Endothelial cell (in vitro differentiated cells): ENCODE measurements around the gene COL4A4. TPM values are rescaled to one million over a fixed set of nuclear protein-coding genes. Genes with fewer than 3 reads are reported as not detected.

ENCODE experiments used
- DNase-seq: peaks from one replicate; pipeline ENCODE4 v3.0.0; 2021; ENCODE audit warnings: low spot score
- H3K27ac Mint-ChIP-seq: one replicate; pipeline ENCODE4 v1.8.0; 2021; ENCODE audit warnings: mixed read lengths, inconsistent platforms; ENCODE audit not compliant: unreplicated experiment
- H3K27me3 Mint-ChIP-seq: one replicate; pipeline ENCODE4 v1.8.0; 2021; ENCODE audit warnings: mild to moderate bottlenecking, moderate library complexity, mixed read lengths, inconsistent platforms; ENCODE audit not compliant: unreplicated experiment
- H3K36me3 Mint-ChIP-seq: one replicate; pipeline ENCODE4 v1.8.0; 2021; ENCODE audit warnings: mild to moderate bottlenecking, low read depth, mixed read lengths, inconsistent platforms; ENCODE audit not compliant: unreplicated experiment
- H3K4me1 Mint-ChIP-seq: one replicate; pipeline ENCODE4 v1.8.0; 2021; ENCODE audit warnings: mild to moderate bottlenecking, mixed read lengths, inconsistent platforms; ENCODE audit not compliant: unreplicated experiment
- H3K4me3 Mint-ChIP-seq: one replicate; pipeline ENCODE4 v1.8.0; 2021; ENCODE audit warnings: mild to moderate bottlenecking, mixed read lengths, inconsistent platforms; ENCODE audit not compliant: unreplicated experiment
- H3K9me3 Mint-ChIP-seq: one replicate; pipeline ENCODE4 v1.8.0; 2021; ENCODE audit warnings: mixed read lengths, inconsistent platforms; ENCODE audit not compliant: unreplicated experiment
- CTCF ChIP-seq: fragments of 200-600 bp; sonication (generic); IDR thresholded peaks from one replicate; pipeline ENCODE4 v1.5.0; 2021; ENCODE audit warnings: antibody characterized with exemption; ENCODE audit not compliant: unreplicated experiment
- total RNA-seq: library from RNA; stranded (reverse); fragmentation: NEBNext Ultra II Directional; extraction: Animal tissue kit (Norgen Biotek cat#: 25700); gene quantifications from one replicate; pipeline ENCODE4 v1.2.1, GENCODE V29; 2021; ENCODE audit not compliant: unreplicated experiment

Gene COL4A4
- total RNA-seq, 1 donor from 2014 or later = 0.15 TPM

GRCh38 chr2:227164763-227165291 lies 822 bp upstream of the COL4A4 start:
- Mint-ChIP-seq H3K9me3 (no peaks in the 10 kb centered on the region), H3K27ac (no peak overlapping the region), H3K4me1 (peaks cover 6% of the 10 kb centered on the region), H3K4me3 (peak overlapping the region; percentile 61), H3K36me3 (no peaks in the 10 kb centered on the region), H3K27me3 (peaks cover 17% of the 10 kb centered on the region)
- TF ChIP-seq CTCF = no peak
- peak; percentile 9 for DNase-seq

DNA sequence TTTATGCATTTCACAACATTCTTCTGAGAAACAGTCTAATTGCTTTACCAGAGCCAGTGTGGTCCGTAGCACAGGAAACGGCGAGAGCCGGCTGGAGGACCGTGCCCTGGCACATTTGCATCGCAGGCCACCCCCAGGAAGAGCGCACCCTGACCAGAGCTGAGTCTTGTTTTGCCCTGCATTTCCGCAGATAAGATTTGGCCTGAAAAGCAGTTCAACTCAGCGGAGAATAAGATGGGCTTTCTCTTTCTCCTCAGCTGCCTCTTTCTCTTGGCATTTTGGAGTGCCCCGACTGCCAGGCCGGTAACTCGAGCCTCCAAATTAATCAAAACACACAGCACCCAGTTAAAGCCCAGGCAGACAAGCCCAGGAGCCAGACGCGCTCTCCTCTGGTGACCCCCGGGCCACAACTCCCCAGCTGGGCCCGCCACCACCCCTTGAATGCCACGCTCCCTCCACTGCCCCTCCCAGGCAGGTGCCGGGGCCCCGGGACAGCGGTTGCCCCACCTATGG lies 464 bp downstream of the COL4A4 start:
- Mint-ChIP-seq H3K36me3 (no peaks in the 10 kb centered on the region), H3K9me3 (no peaks in the 10 kb centered on the region), H3K4me1 (peaks cover 6% of the 10 kb centered on the region), H3K27ac (no peak overlapping the region), H3K4me3 (peak overlapping the region; percentile 77), H3K27me3 (peaks cover 21% of the 10 kb centered on the region)
- peak; percentile 8 for DNase-seq
- TF ChIP-seq CTCF = no peak

DNA sequence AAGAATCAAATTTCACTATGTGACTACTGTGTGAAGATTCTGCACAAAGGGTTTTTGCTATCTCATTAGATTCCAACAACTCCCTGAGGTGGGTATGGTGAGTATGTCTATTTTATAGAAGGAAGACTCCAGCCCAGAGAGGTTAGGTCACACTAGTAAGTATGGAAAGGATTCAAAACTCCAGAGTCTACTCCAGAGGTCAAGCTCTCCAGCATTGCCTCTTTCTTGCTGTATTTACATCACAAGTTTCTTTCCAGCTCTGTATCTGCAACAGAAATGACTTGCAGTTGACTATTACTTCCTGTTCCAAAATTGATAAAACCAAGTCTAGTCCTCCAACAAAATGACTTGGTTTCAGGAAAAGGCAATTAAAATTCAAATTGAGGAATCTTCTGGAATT lies 2.1 kb downstream of the COL4A4 start:
- DNase-seq = no peak
- Mint-ChIP-seq H3K4me1 (peaks cover 6% of the 10 kb centered on the region), H3K36me3 (no peaks in the 10 kb centered on the region), H3K27ac (no peak overlapping the region), H3K4me3 (no peak overlapping the region), H3K27me3 (peaks cover 21% of the 10 kb centered on the region), H3K9me3 (no peaks in the 10 kb centered on the region)
- no peak for TF ChIP-seq CTCF

- Mint-ChIP-seq H3K27me3 (peaks cover 14% of the 10 kb centered on the region), H3K4me1 (peaks cover 6% of the 10 kb centered on the region), H3K27ac (no peak overlapping the region), H3K9me3 (no peaks in the 10 kb centered on the region), H3K36me3 (no peaks in the 10 kb centered on the region), H3K4me3 (no peak overlapping the region)
- no peak for DNase-seq
- no peak for TF ChIP-seq CTCF
These were observed 3.8 kb downstream of the COL4A4 start for GRCh38 chr2:227160164-227160563.

DNA sequence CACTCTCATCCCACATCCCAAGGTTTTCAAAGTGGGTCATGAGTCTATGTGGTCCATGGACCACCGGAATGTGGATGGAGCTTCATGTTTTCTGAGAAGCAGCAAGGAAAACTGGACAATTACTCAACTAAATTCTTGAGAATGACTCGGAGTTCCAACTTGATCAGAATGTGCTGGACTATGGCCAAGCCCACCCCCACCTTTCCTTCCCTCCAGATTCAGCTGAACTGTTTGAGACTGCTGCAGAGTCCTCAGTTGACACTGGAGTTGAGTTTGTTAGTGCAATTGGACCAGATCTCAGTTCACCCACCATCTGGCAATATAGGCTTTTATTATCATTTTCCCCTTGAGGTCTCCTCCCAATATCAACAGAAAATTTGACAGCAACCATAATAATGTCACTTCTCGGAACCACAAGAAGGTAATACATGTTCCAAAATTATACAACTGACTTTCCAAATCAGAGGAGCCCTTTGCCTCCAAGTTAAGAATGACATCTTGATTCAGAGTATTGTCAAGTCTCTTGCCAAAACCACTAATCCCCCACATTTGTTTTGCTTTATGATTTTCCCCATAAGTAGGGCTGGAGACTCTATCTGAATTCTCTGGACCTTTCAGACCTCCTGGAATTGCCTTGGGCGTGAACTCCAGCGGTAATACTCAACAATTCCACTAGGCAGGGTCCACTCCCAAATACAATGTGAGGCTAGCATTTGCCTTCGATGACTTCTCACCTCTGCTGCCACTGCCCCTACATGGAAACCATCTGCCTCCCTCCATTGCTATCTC lies 8.8 kb downstream of the COL4A4 start:
- Mint-ChIP-seq H3K36me3 (no peaks in the 10 kb centered on the region), H3K27ac (no peak overlapping the region), H3K27me3 (peaks cover 6% of the 10 kb centered on the region), H3K4me1 (no peaks in the 10 kb centered on the region), H3K9me3 (no peaks in the 10 kb centered on the region), H3K4me3 (no peak overlapping the region)
- no peak for TF ChIP-seq CTCF
- DNase-seq = no peak
